AG09319 (cell line): ENCODE data around the gene SLC25A1.

ENCODE experiments used
- DNase-seq: peaks from one replicate; pipeline ENCODE4 v3.0.0-alpha.2; 2010; ENCODE audit warnings: low read depth; ENCODE audit errors: extremely low read depth
- CTCF ChIP-seq: IDR thresholded peaks from 2 replicates; pipeline ENCODE4 v1.5.1; 2011; ENCODE audit warnings: low read depth, mild to moderate bottlenecking, inconsistent platforms, low read length, moderate library complexity

SLC25A1 gene

GRCh38 chr22:19223110-19223509 is 44.6 kb upstream of the SLC25A1 start:
- TF ChIP-seq CTCF = no peak
- DNase-seq = no peak

GRCh38 chr22:19222242-19223005 is 43.9 kb upstream of the SLC25A1 start:
- DNase-seq = no peak
- no peak for TF ChIP-seq CTCF

- no peak for TF ChIP-seq CTCF
- no peak for DNase-seq
Observed at GRCh38 chr22:19220867-19221266, 42.3 kb upstream of the SLC25A1 start.

- DNase-seq = no peak
- TF ChIP-seq CTCF = no peak
Observed at GRCh38 chr22:19218541-19219233, 40.2 kb upstream of the SLC25A1 start.

- no peak for DNase-seq
- no peak for TF ChIP-seq CTCF
Observed at GRCh38 chr22:19216579-19216978, 38.0 kb upstream of the SLC25A1 start.

- no peak for TF ChIP-seq CTCF
- DNase-seq = no peak
Observed at GRCh38 chr22:19215360-19215759, 36.8 kb upstream of the SLC25A1 start.

GRCh38 chr22:19214078-19214473 is 35.5 kb upstream of the SLC25A1 start:
- TF ChIP-seq CTCF = no peak
- DNase-seq = no peak
